Renal pelvis (tissue), 4 donors: ENCODE data around the gene AARS2. TPM values are rescaled to one million over a fixed set of nuclear protein-coding genes. Genes with fewer than 3 reads are reported as not detected.

Experiments used
- DNase-seq: peaks from one replicate; pipeline ENCODE4 v3.0.0-alpha.2; 2013
- polyA plus RNA-seq, 3 donors: library from polyadenylated mRNA; unstranded; fragments of 120-200 nt; gene quantifications; one replicate each; pipeline ENCODE4 v1.2.1, GENCODE V29; 2013; ENCODE audit not compliant: insufficient read length in 3 of 3

The AARS2 gene
- polyA plus RNA-seq, 3 donors: 17.0 to 21.9 (median 19.5) TPM

- no peak for DNase-seq
These were observed 36.2 kb downstream of the AARS2 start for GRCh38 chr6:44276667-44277640.

- DNase-seq: no peak
These were observed 37.1 kb downstream of the AARS2 start for GRCh38 chr6:44275749-44276648.

- DNase-seq: no peak
These were observed 37.8 kb downstream of the AARS2 start for GRCh38 chr6:44275271-44275748.

- DNase-seq: no peak
These were observed 39.5 kb downstream of the AARS2 start for GRCh38 chr6:44273617-44274016.

- DNase-seq: no peak
These were observed 40.1 kb downstream of the AARS2 start for GRCh38 chr6:44272999-44273566.

- no peak for DNase-seq
These were observed 40.6 kb downstream of the AARS2 start for GRCh38 chr6:44272529-44272928.

GRCh38 chr6:44271914-44272313, 41.2 kb downstream of the AARS2 start:
- no peak for DNase-seq

- no peak for DNase-seq
These were observed 41.8 kb downstream of the AARS2 start for GRCh38 chr6:44271406-44271723.

GRCh38 chr6:44270526-44271405, 42.4 kb downstream of the AARS2 start:
- DNase-seq: no peak

- DNase-seq: no peak
These were observed 43.1 kb downstream of the AARS2 start, which contains the start of gene TMEM151B for GRCh38 chr6:44269921-44270525. Gene TMEM151B (plus strand): TSS chr6:44270450. CDS start chr6:44270743, 293 bp downstream.

- DNase-seq: no peak
These were observed 43.8 kb downstream of the AARS2 start for GRCh38 chr6:44269178-44269920.

- DNase-seq: peak; percentile 65
These were observed 45.0 kb downstream of the AARS2 start for GRCh38 chr6:44268095-44268628.

- no peak for DNase-seq
These were observed 45.9 kb downstream of the AARS2 start for GRCh38 chr6:44267252-44267651.

- no peak for DNase-seq
These were observed 46.8 kb downstream of the AARS2 start for GRCh38 chr6:44266347-44266746.

GRCh38 chr6:44265722-44266233, 47.4 kb downstream of the AARS2 start:
- DNase-seq: no peak

- DNase-seq: peak; percentile 94
These were observed 48.0 kb downstream of the AARS2 start, which contains the start of gene NFKBIE for GRCh38 chr6:44265007-44265721. Gene NFKBIE (minus strand): TSS chr6:44265551. CDS start chr6:44265346, 205 bp downstream.

GRCh38 chr6:44264154-44265006, 48.8 kb downstream of the AARS2 start:
- peak; percentile 33 for DNase-seq
